ENCODE measurements around the gene DNAJC13. TPM values are rescaled to one million over a fixed set of nuclear protein-coding genes. Genes with fewer than 3 reads are reported as not detected.

Gene DNAJC13
- total RNA-seq, 1 experiment from 2014 or later, result 28.5 TPM

GRCh38 chr3:132414841-132415240 is 2.5 kb upstream of the DNAJC13 start:
- Mint-ChIP-seq H3K27ac (no peak overlapping the region), H3K4me1 (peaks cover 18% of the 10 kb centered on the region), H3K27me3 (ENCODE audit: low read depth) (peaks cover 21% of the 10 kb centered on the region), H3K9me3 (no peaks in the 10 kb centered on the region), H3K36me3 (no peaks in the 10 kb centered on the region; the same call in 1 of the 2 replicates), H3K4me3 (no peak overlapping the region)
- ChIA-PET CTCF (no interaction called here), POLR2A (no interaction called here)
- DNase-seq (ENCODE audit: low spot score) (no peak), ATAC-seq (no peak)
- TF ChIP-seq ETV6 (CRISPR knock-in tag; IDR thresholded peaks at IDR 0.05) (no peak), SMAD4 (CRISPR knock-in tag; IDR thresholded peaks at IDR 0.05) (no peak), FOXP1 (CRISPR knock-in tag; IDR thresholded peaks at IDR 0.05; ENCODE audit: borderline replicate concordance) (no peak), MYBL2 (CRISPR knock-in tag; IDR thresholded peaks at IDR 0.05) (no peak), ZNF532 (CRISPR knock-in tag; IDR thresholded peaks at IDR 0.05; ENCODE audit: borderline replicate concordance) (no peak), NFATC4 (CRISPR knock-in tag; IDR thresholded peaks at IDR 0.05) (no peak), ZNF671 (CRISPR knock-in tag; IDR thresholded peaks at IDR 0.05) (no peak), ELF4 (CRISPR knock-in tag; IDR thresholded peaks at IDR 0.05; ENCODE audit: low read depth) (no peak), PRRX2 (CRISPR knock-in tag; IDR thresholded peaks at IDR 0.05) (no peak), KAT7 (CRISPR knock-in tag; IDR thresholded peaks at IDR 0.05; ENCODE audit: borderline replicate concordance) (no peak), OVOL2 (CRISPR knock-in tag; IDR thresholded peaks at IDR 0.05; ENCODE audit: borderline replicate concordance) (no peak), NR3C1 (CRISPR knock-in tag; conservative IDR thresholded peaks at IDR 0.05; ENCODE audit: low read depth) (no peak), NFYB (CRISPR knock-in tag; conservative IDR thresholded peaks at IDR 0.05; ENCODE audit: low read depth) (no peak), GABPB1 (CRISPR knock-in tag; IDR thresholded peaks at IDR 0.05) (no peak), HMGXB4 (CRISPR knock-in tag; IDR thresholded peaks at IDR 0.05) (no peak), CBFB (CRISPR knock-in tag; IDR thresholded peaks at IDR 0.05; ENCODE audit: low read depth) (no peak), IRF2 (CRISPR knock-in tag; IDR thresholded peaks at IDR 0.05; ENCODE audit: borderline replicate concordance, low read depth) (no peak)
- TF ChIP-seq, protein P1, sequence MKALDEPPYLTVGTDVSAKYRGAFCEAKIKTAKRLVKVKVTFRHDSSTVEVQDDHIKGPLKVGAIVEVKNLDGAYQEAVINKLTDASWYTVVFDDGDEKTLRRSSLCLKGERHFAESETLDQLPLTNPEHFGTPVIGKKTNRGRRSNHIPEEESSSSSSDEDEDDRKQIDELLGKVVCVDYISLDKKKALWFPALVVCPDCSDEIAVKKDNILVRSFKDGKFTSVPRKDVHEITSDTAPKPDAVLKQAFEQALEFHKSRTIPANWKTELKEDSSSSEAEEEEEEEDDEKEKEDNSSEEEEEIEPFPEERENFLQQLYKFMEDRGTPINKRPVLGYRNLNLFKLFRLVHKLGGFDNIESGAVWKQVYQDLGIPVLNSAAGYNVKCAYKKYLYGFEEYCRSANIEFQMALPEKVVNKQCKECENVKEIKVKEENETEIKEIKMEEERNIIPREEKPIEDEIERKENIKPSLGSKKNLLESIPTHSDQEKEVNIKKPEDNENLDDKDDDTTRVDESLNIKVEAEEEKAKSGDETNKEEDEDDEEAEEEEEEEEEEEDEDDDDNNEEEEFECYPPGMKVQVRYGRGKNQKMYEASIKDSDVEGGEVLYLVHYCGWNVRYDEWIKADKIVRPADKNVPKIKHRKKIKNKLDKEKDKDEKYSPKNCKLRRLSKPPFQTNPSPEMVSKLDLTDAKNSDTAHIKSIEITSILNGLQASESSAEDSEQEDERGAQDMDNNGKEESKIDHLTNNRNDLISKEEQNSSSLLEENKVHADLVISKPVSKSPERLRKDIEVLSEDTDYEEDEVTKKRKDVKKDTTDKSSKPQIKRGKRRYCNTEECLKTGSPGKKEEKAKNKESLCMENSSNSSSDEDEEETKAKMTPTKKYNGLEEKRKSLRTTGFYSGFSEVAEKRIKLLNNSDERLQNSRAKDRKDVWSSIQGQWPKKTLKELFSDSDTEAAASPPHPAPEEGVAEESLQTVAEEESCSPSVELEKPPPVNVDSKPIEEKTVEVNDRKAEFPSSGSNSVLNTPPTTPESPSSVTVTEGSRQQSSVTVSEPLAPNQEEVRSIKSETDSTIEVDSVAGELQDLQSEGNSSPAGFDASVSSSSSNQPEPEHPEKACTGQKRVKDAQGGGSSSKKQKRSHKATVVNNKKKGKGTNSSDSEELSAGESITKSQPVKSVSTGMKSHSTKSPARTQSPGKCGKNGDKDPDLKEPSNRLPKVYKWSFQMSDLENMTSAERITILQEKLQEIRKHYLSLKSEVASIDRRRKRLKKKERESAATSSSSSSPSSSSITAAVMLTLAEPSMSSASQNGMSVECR (CRISPR knock-in tag; IDR thresholded peaks at IDR 0.05; ENCODE audit: borderline replicate concordance), result no peak
- TF ChIP-seq, protein P2, sequence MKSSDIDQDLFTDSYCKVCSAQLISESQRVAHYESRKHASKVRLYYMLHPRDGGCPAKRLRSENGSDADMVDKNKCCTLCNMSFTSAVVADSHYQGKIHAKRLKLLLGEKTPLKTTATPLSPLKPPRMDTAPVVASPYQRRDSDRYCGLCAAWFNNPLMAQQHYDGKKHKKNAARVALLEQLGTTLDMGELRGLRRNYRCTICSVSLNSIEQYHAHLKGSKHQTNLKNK (CRISPR knock-in tag; IDR thresholded peaks at IDR 0.05), result no peak
- TF ChIP-seq, protein P3, sequence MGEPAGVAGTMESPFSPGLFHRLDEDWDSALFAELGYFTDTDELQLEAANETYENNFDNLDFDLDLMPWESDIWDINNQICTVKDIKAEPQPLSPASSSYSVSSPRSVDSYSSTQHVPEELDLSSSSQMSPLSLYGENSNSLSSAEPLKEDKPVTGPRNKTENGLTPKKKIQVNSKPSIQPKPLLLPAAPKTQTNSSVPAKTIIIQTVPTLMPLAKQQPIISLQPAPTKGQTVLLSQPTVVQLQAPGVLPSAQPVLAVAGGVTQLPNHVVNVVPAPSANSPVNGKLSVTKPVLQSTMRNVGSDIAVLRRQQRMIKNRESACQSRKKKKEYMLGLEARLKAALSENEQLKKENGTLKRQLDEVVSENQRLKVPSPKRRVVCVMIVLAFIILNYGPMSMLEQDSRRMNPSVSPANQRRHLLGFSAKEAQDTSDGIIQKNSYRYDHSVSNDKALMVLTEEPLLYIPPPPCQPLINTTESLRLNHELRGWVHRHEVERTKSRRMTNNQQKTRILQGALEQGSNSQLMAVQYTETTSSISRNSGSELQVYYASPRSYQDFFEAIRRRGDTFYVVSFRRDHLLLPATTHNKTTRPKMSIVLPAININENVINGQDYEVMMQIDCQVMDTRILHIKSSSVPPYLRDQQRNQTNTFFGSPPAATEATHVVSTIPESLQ (CRISPR knock-in tag; IDR thresholded peaks at IDR 0.05), result no peak
